Right cardiac atrium (tissue), 5 donors: Measurements from ENCODE around the gene TSPAN3. TPM values are rescaled to one million over a fixed set of nuclear protein-coding genes. Genes with fewer than 3 reads are reported as not detected.

Source experiments
- ATAC-seq, 2 donors: fragments of 200-7000 bp; cut with Tn5 transposase; one replicate each; pipeline versions ENCODE4 v1.8.0 to v1.9.1; 2020; ENCODE audit warnings: moderate library complexity in 2 of 2, mild to moderate bottlenecking in 1 of 2
- DNase-seq, 3 donors: peaks; one replicate each; pipeline ENCODE4 v3.0.0-alpha.2; 2020
- H3K27ac ChIP-seq: one replicate; pipeline ENCODE4 v1.5.1; 2013; ENCODE audit warnings: mild to moderate bottlenecking, low read length, control low read depth, moderate library complexity
- H3K27me3 ChIP-seq: one replicate; pipeline ENCODE4 v1.6.1; 2013; ENCODE audit not compliant: control insufficient read depth, insufficient read depth
- H3K4me1 ChIP-seq: one replicate; pipeline ENCODE4 v1.6.1; 2013; ENCODE audit warnings: low read length; ENCODE audit not compliant: control insufficient read depth, insufficient read depth
- H3K4me3 ChIP-seq: one replicate; pipeline ENCODE4 v1.5.1; 2013; ENCODE audit warnings: low read length, control low read depth
- H3K9me3 ChIP-seq: one replicate; pipeline ENCODE4 v1.6.1; 2013; ENCODE audit warnings: low read length; ENCODE audit not compliant: control insufficient read depth
- WGBS: extraction: QIAGEN DNeasy Blood & Tissue Kit; methylation state at CpG from one replicate; pipeline ENCODE4 v1.1.7; 2013; 5-methylcytosine and 5-hydroxymethylcytosine counted together
- intact Hi-C, 4 donors: fragments of 100-400 bp; cut with DNase I; formaldehyde crosslinking; loops; one replicate each; pipeline versions ENCODE4 v1.11.0 to v1.14.0; 2022 to 2023
- polyA plus RNA-seq: library from polyadenylated mRNA; stranded (reverse); fragments of 200-250 nt; gene quantifications from one replicate; pipeline ENCODE4 v1.2.3, GENCODE V29; 2013
- total RNA-seq, 4 donors: library from RNA; stranded (reverse); fragmentation: NEBNext Ultra II Directional; extraction: Animal tissue kit (Norgen Biotek cat#: 25700); gene quantifications; one replicate each; pipeline ENCODE4 v1.2.1, GENCODE V29; 2021
- donor health status: healthy with polysubstance abuse.
- donor health status: DM: no; HTN: yes; CAD: no.
- donor health status: DM: no; HTN: no; CAD: no.
- donor health status: DM: no; HTN: yes; CAD: no; lungs with severe emphysema.
- donor health status: DM: yes; HTN: yes; CAD: no.

TSPAN3 gene
- total and polyA plus RNA-seq, 5 donors: 124 to 135 (median 128) TPM

GRCh38 chr15:77027111-77027696 is 43.7 kb downstream of the TSPAN3 start:
- WGBS: 78% methylated on average over 12 of the region's 12 CpGs

GRCh38 chr15:77026501-77027110 is 44.3 kb downstream of the TSPAN3 start:
- Histone ChIP-seq H3K9me3 (no peaks in the 10 kb centered on the region), H3K27ac (no peak overlapping the region), H3K4me3 (no peak overlapping the region), H3K4me1 (no peaks in the 10 kb centered on the region), H3K27me3 (no peaks in the 10 kb centered on the region)
- intact Hi-C loops: loop anchor here in 1 of 4 donors (10.0 kb wide), 1 partner anchor 518 kb away; no protein-coding TSS in a partner anchor
- DNase-seq (peak in 1 of 3 donors; percentile 30), ATAC-seq (no peak)
- 81% methylated on average over 12 of the region's 12 CpGs for WGBS

More at GRCh38 chr15:77027111-77027696, 43.7 kb downstream of the TSPAN3 start:
- Histone ChIP-seq H3K4me1 (no peaks in the 10 kb centered on the region), H3K27ac (no peak overlapping the region), H3K9me3 (no peaks in the 10 kb centered on the region), H3K27me3 (no peaks in the 10 kb centered on the region), H3K4me3 (no peak overlapping the region)
- ATAC-seq: no peak
- intact Hi-C loops: loop anchor here in 1 of 4 donors (10.0 kb wide), 1 partner anchor 518 kb away; no protein-coding TSS in a partner anchor
- DNase-seq: peak in 1 of 3 donors; percentile 37

- DNase-seq (peak in 1 of 3 donors; percentile 13), ATAC-seq (no peak)
- no peaks in the 10 kb centered on the region for H3K9me3 ChIP-seq
- H3K27me3 ChIP-seq: no peaks in the 10 kb centered on the region
- no peak overlapping the region for H3K27ac ChIP-seq
- H3K4me1 ChIP-seq: no peaks in the 10 kb centered on the region
- intact Hi-C loops: loop anchor here in 1 of 4 donors (10.0 kb wide), 1 partner anchor 519 kb away; no protein-coding TSS in a partner anchor
- 80% methylated on average over 4 of the region's 4 CpGs for WGBS
- H3K4me3 ChIP-seq: no peak overlapping the region
These were observed 44.9 kb downstream of the TSPAN3 start for GRCh38 chr15:77025941-77026411.

GRCh38 chr15:77025083-77025901 is 45.6 kb downstream of the TSPAN3 start:
- Histone ChIP-seq H3K4me1 (no peaks in the 10 kb centered on the region), H3K4me3 (no peak overlapping the region), H3K27me3 (no peaks in the 10 kb centered on the region), H3K27ac (no peak overlapping the region), H3K9me3 (no peaks in the 10 kb centered on the region)
- intact Hi-C loops: loop anchor here in 1 of 4 donors (10.0 kb wide), 1 partner anchor 520 kb away; no protein-coding TSS in a partner anchor
- DNase-seq: peak in 1 of 3 donors; percentile 29
- 89% methylated on average over 15 of the region's 15 CpGs for WGBS
- no peak for ATAC-seq

- peak; percentile 48 to 57 for ATAC-seq
- DNase-seq: peak; percentile 66 to 91 (median 85)
- 33% methylated on average over 17 of the region's 17 CpGs for WGBS
- H3K27ac ChIP-seq: no peak overlapping the region
- H3K9me3 ChIP-seq: no peaks in the 10 kb centered on the region
- no peak overlapping the region for H3K4me3 ChIP-seq
- no peaks in the 10 kb centered on the region for H3K4me1 ChIP-seq
- H3K27me3 ChIP-seq: no peaks in the 10 kb centered on the region
- intact Hi-C loops: loop anchor here in 1 of 4 donors (10.0 kb wide), 1 partner anchor 520 kb away; no protein-coding TSS in a partner anchor
These were observed 46.4 kb downstream of the TSPAN3 start for GRCh38 chr15:77024273-77025082.

GRCh38 chr15:77023576-77024272 is 47.2 kb downstream of the TSPAN3 start:
- no peaks in the 10 kb centered on the region for H3K9me3 ChIP-seq
- peak in 2 of 3 donors; percentile 46 to 47 for DNase-seq
- H3K4me3 ChIP-seq: no peak overlapping the region
- intact Hi-C loops: loop anchor here in 1 of 4 donors (10.0 kb wide), 1 partner anchor 521 kb away; no protein-coding TSS in a partner anchor
- WGBS: 65% methylated on average over 20 of the region's 20 CpGs
- H3K27me3 ChIP-seq: no peaks in the 10 kb centered on the region
- H3K27ac ChIP-seq: no peak overlapping the region
- no peaks in the 10 kb centered on the region for H3K4me1 ChIP-seq
- no peak for ATAC-seq

- H3K9me3 ChIP-seq: no peaks in the 10 kb centered on the region
- no peak overlapping the region for H3K4me3 ChIP-seq
- intact Hi-C loops: loop anchor here in 1 of 4 donors (10.0 kb wide), 1 partner anchor 522 kb away; no protein-coding TSS in a partner anchor
- no peaks in the 10 kb centered on the region for H3K4me1 ChIP-seq
- DNase-seq (peak in 2 of 3 donors; percentile 9 to 45), ATAC-seq (no peak)
- H3K27me3 ChIP-seq: no peaks in the 10 kb centered on the region
- no peak overlapping the region for H3K27ac ChIP-seq
- WGBS: 90% methylated on average over 14 of the region's 14 CpGs
These were observed 48.0 kb downstream of the TSPAN3 start for GRCh38 chr15:77022646-77023575.

GRCh38 chr15:77021803-77022381 is 49.0 kb downstream of the TSPAN3 start:
- H3K4me3 ChIP-seq: no peak overlapping the region
- 47% methylated on average over 7 of the region's 7 CpGs for WGBS
- no peaks in the 10 kb centered on the region for H3K27me3 ChIP-seq
- ATAC-seq: no peak
- no peak overlapping the region for H3K27ac ChIP-seq
- no peaks in the 10 kb centered on the region for H3K4me1 ChIP-seq
- DNase-seq: peak in 2 of 3 donors; percentile 47 to 61
- H3K9me3 ChIP-seq: no peaks in the 10 kb centered on the region
- intact Hi-C loops: loop anchor here in 1 of 4 donors (10.0 kb wide), 1 partner anchor 523 kb away; no protein-coding TSS in a partner anchor

GRCh38 chr15:77021088-77021481 is 49.8 kb downstream of the TSPAN3 start:
- Histone ChIP-seq H3K27ac (no peak overlapping the region), H3K27me3 (no peaks in the 10 kb centered on the region), H3K9me3 (no peaks in the 10 kb centered on the region), H3K4me3 (no peak overlapping the region), H3K4me1 (no peaks in the 10 kb centered on the region)
- peak in 1 of 3 donors; percentile 20 for DNase-seq
- 81% methylated on average over 9 of the region's 9 CpGs for WGBS
- intact Hi-C loops: loop anchor here in 1 of 4 donors (10.0 kb wide), 1 partner anchor 524 kb away; no protein-coding TSS in a partner anchor
- no peak for ATAC-seq
